HCT116 (cell line): ENCODE results near the gene EHD3. TPM values are rescaled to one million over a fixed set of nuclear protein-coding genes. Genes with fewer than 3 reads are reported as not detected.

Source experiments
- ATAC-seq: fragments of 200-7000 bp; cut with Tn5 transposase; 2 replicates; pipeline ENCODE4 v1.9.1; 2020; ENCODE audit warnings: mild to moderate bottlenecking, moderate library complexity
- Bru-seq: library from RNA; stranded (reverse); fragments of 400-500 nt; gene quantifications from one replicate; lab custom pipeline; 2021; lab: Mats Ljungman, UMichigan
- BruChase-seq, 2 experiments: library from RNA; stranded (reverse); fragments of 400-500 nt; gene quantifications; one replicate each; lab custom pipeline; 2021; lab: Mats Ljungman, UMichigan
- BruUV-seq: library from RNA; stranded (reverse); fragments of 400-500 nt; replicated peaks from 2 replicates; lab custom pipeline; 2021; lab: Mats Ljungman, UMichigan
- CTCF ChIA-PET: fragments of 300-600 bp; sonication (Branson Sonifier 250); formaldehyde crosslinking; loops from one replicate; lab custom pipeline; 2021; ENCODE audit warnings: antibody characterized with exemption; lab: Charles Lee
- POLR2A ChIA-PET: fragments of 300-600, 350-600 bp; sonication (Branson Sonifier 250); formaldehyde crosslinking; loops from one replicate; lab custom pipeline; 2021; ENCODE audit warnings: antibody characterized with exemption; lab: Charles Lee
- RAD21 ChIA-PET, 2 experiments: fragments of 300-600 bp; sonication (Branson Sonifier 250); formaldehyde crosslinking; loops; one replicate each; lab custom pipeline; 2023; ENCODE audit warnings: low total read pairs in 2 of 2; ENCODE audit not compliant: uncharacterized antibody in 2 of 2, unreplicated experiment in 2 of 2, low non-redundant PET in 1 of 2; lab: Charles Lee
- DNase-seq: peaks from one replicate; pipeline ENCODE4 v3.0.0-alpha.2; 2010; ENCODE audit warnings: low read depth, low spot score
- H2AFZ ChIP-seq: fragments of 200-600 bp; shearing (Covaris generic), sonication (generic); 2 replicates; pipeline ENCODE4 v1.6.1; 2017; ENCODE audit warnings: low read depth, mixed run types, mixed read lengths, antibody characterized with exemption, low read length; ENCODE audit not compliant: poor library complexity, severe bottlenecking
- H3K27ac ChIP-seq: 2 replicates; pipeline ENCODE4 v1.5.1; 2012; ENCODE audit warnings: low read depth, low read length
- H3K27me3 ChIP-seq: fragments of 200-600 bp; sonication (generic); 2 replicates; pipeline ENCODE4 v1.6.1; 2016; ENCODE audit warnings: mixed run types, low read length, mixed read lengths; ENCODE audit not compliant: insufficient read depth
- H3K36me3 ChIP-seq, 2 experiments: fragments of 200-500 bp in 1 of 2; fragments of 200-600 bp in 1 of 2; sonication (Bioruptor generic) in 1 of 2; sonication (generic) in 1 of 2; 2 replicates each; pipeline versions ENCODE4 v1.5.1 to v1.6.1; 2014 to 2016; ENCODE audit warnings: low read length in 2 of 2, inconsistent platforms in 1 of 2, mixed read lengths in 1 of 2, mixed run types in 1 of 2; ENCODE audit not compliant: insufficient read depth in 2 of 2, control insufficient read depth in 1 of 2
- H3K4me1 ChIP-seq, 2 experiments: fragments of 200-600 bp in 1 of 2; sonication (generic) in 1 of 2; 2 replicates each; pipeline versions ENCODE4 v1.5.1 to v1.6.1; 2012 to 2017; ENCODE audit warnings: low read length in 2 of 2, inconsistent platforms in 1 of 2, mild to moderate bottlenecking in 1 of 2, mixed read lengths in 1 of 2, mixed run types in 1 of 2, moderate library complexity in 1 of 2; ENCODE audit not compliant: insufficient read depth in 2 of 2, control insufficient read depth in 1 of 2
- H3K4me2 ChIP-seq: fragments of 200-600 bp; sonication (generic); 2 replicates; pipeline ENCODE4 v1.6.1; 2017; ENCODE audit warnings: mixed run types, low read length, mixed read lengths
- H3K4me3 ChIP-seq, 2 experiments: fragments of 200-600 bp in 1 of 2; sonication (generic) in 1 of 2; replicated peaks in 1 of 2; 2 replicates each; pipeline ENCODE4 v1.5.1; 2011 to 2016; ENCODE audit warnings: low read length in 2 of 2, control low read depth in 1 of 2, low read depth in 1 of 2, mild to moderate bottlenecking in 1 of 2, mixed read lengths in 1 of 2, mixed run types in 1 of 2
- H3K79me2 ChIP-seq: fragments of 200-600 bp; sonication (generic); 2 replicates; pipeline ENCODE4 v1.6.1; 2017; ENCODE audit warnings: mild to moderate bottlenecking, mixed run types, low read length, moderate library complexity, mixed read lengths; ENCODE audit not compliant: insufficient read depth
- H3K9ac ChIP-seq: fragments of 200-600 bp; sonication (generic); 2 replicates; pipeline ENCODE4 v1.6.1; 2016; ENCODE audit warnings: low read length, mixed read lengths
- H3K9me2 ChIP-seq: fragments of 200-600 bp; sonication (generic), shearing (Covaris generic); 2 replicates; pipeline ENCODE4 v1.6.1; 2017; ENCODE audit warnings: mixed run types, mild to moderate bottlenecking, moderate library complexity; ENCODE audit not compliant: insufficient read depth
- H3K9me3 ChIP-seq, 2 experiments: fragments of 200-500 bp in 1 of 2; fragments of 200-600 bp in 1 of 2; sonication (Bioruptor generic) in 1 of 2; sonication (generic) in 1 of 2; 2 replicates each; pipeline ENCODE4 v1.6.1; 2014 to 2017; ENCODE audit warnings: low read length in 2 of 2, mixed read lengths in 2 of 2, inconsistent platforms in 1 of 2, low read depth in 1 of 2, mild to moderate bottlenecking in 1 of 2, mixed run types in 1 of 2, moderate library complexity in 1 of 2; ENCODE audit not compliant: control insufficient read depth in 1 of 2, insufficient read depth in 1 of 2
- H4K20me1 ChIP-seq: fragments of 200-600 bp; sonication (generic), shearing (Covaris generic); 2 replicates; pipeline ENCODE4 v1.6.1; 2017; ENCODE audit warnings: mixed run types, mild to moderate bottlenecking, moderate library complexity; ENCODE audit not compliant: insufficient read depth
- CEBPB ChIP-seq: IDR thresholded peaks from 2 replicates; pipeline ENCODE4 v1.6.1; 2012; ENCODE audit warnings: low read depth
- EZH2 ChIP-seq: fragments of 200-600 bp; sonication (generic); IDR thresholded peaks from 2 replicates; pipeline ENCODE4 v1.6.1; 2017; ENCODE audit warnings: antibody characterized with exemption, mixed run types
- EZH2phosphoT487 ChIP-seq: fragments of 200-600 bp; IDR thresholded peaks from 2 replicates; pipeline ENCODE4 v1.6.1; 2018; ENCODE audit warnings: antibody characterized with exemption, borderline replicate concordance
- JUND ChIP-seq: IDR thresholded peaks from 2 replicates; pipeline ENCODE4 v1.6.1; 2012
- POLR2A ChIP-seq: IDR thresholded peaks from 2 replicates; pipeline ENCODE4 v1.7.0; 2011; ENCODE audit warnings: borderline replicate concordance; ENCODE audit not compliant: insufficient read depth, insufficient read length; ENCODE audit errors: extremely low read depth
- POLR2AphosphoS5 ChIP-seq: IDR thresholded peaks from 2 replicates; pipeline ENCODE4 v1.6.1; 2011; ENCODE audit warnings: mild to moderate bottlenecking, low read depth, low read length, moderate library complexity
- RAD21 ChIP-seq: IDR thresholded peaks from 2 replicates; pipeline ENCODE4 v1.6.1; 2012; ENCODE audit warnings: low read depth, mild to moderate bottlenecking
- SIN3A ChIP-seq: IDR thresholded peaks from 2 replicates; pipeline ENCODE4 v1.6.1; 2012; ENCODE audit warnings: low read depth
- SP1 ChIP-seq: IDR thresholded peaks from 2 replicates; pipeline ENCODE4 v1.6.1; 2012; ENCODE audit warnings: low read depth
- SRF ChIP-seq: IDR thresholded peaks from 2 replicates; pipeline ENCODE4 v1.6.1; 2012; ENCODE audit warnings: low read depth
- ZFX ChIP-seq: fragments of 450-650 bp; IDR thresholded peaks from 2 replicates; pipeline ENCODE4 v1.6.1; 2017
- ZNF274 ChIP-seq: fragments of 200-500 bp; sonication (Bioruptor generic); IDR thresholded peaks from 2 replicates; pipeline ENCODE4 v1.6.1; 2014; ENCODE audit warnings: mild to moderate bottlenecking, low read depth, low read length, inconsistent platforms
- intact Hi-C: fragments of 100-400 bp; cut with micrococcal nuclease; formaldehyde crosslinking; loops from 2 replicates; pipeline ENCODE4 v1.10.0; 2022
- long read RNA-seq: library from polyadenylated mRNA; unstranded; transcript quantifications from one replicate; pipeline ENCODE4 v2.0.0, GENCODE V29; 2021; ENCODE audit not compliant: unreplicated experiment
- polyA plus RNA-seq: library from polyadenylated mRNA; unstranded; fragments of >200 nt; gene quantifications from 2 replicates; pipeline ENCODE4 v1.2.1, GENCODE V29; 2012; ENCODE audit warnings: missing spikeins
- total RNA-seq: library from RNA; stranded (reverse); gene quantifications from one replicate; pipeline ENCODE4 v1.2.1, GENCODE V29; 2021; ENCODE audit not compliant: unreplicated experiment
- TF ChIP-seq, protein P1 (sequence below), 3 experiments: fragments of 200-600 bp in 1 of 3; sonication (generic) in 1 of 3; IDR thresholded peaks in 2 of 3; conservative IDR thresholded peaks in 1 of 3; 2 replicates each; pipeline ENCODE4 v1.5.1; 2012 to 2017; ENCODE audit warnings: low read depth in 2 of 3, low read length in 2 of 3, antibody characterized with exemption in 1 of 3, borderline replicate concordance in 1 of 3, control low read depth in 1 of 3, mild to moderate bottlenecking in 1 of 3, mixed read lengths in 1 of 3, mixed run types in 1 of 3, moderate library complexity in 1 of 3; ENCODE audit not compliant: insufficient read depth in 1 of 3
- TF ChIP-seq, protein P2 (sequence below): IDR thresholded peaks from 2 replicates; pipeline ENCODE4 v1.6.1; 2012
- TF ChIP-seq, protein P3 (sequence below): IDR thresholded peaks from 2 replicates; pipeline ENCODE4 v1.6.1; 2011; ENCODE audit warnings: mild to moderate bottlenecking, low read length, moderate library complexity; ENCODE audit not compliant: insufficient replicate concordance; ENCODE audit errors: extremely low read depth

The EHD3 gene
- total RNA-seq (not detected), Bru-seq, nascent RNA (percentile 5 among the genes with signal in this experiment), BruChase-seq, experiment 1, labeled RNA remaining after a 6-hour chase (percentile 7 among the genes with signal in this experiment), BruChase-seq, experiment 2, labeled RNA remaining after a 2-hour chase (percentile 7 among the genes with signal in this experiment)
- not detected in 2 replicates for polyA plus RNA-seq
- long read RNA-seq, result 0 reads

DNA sequence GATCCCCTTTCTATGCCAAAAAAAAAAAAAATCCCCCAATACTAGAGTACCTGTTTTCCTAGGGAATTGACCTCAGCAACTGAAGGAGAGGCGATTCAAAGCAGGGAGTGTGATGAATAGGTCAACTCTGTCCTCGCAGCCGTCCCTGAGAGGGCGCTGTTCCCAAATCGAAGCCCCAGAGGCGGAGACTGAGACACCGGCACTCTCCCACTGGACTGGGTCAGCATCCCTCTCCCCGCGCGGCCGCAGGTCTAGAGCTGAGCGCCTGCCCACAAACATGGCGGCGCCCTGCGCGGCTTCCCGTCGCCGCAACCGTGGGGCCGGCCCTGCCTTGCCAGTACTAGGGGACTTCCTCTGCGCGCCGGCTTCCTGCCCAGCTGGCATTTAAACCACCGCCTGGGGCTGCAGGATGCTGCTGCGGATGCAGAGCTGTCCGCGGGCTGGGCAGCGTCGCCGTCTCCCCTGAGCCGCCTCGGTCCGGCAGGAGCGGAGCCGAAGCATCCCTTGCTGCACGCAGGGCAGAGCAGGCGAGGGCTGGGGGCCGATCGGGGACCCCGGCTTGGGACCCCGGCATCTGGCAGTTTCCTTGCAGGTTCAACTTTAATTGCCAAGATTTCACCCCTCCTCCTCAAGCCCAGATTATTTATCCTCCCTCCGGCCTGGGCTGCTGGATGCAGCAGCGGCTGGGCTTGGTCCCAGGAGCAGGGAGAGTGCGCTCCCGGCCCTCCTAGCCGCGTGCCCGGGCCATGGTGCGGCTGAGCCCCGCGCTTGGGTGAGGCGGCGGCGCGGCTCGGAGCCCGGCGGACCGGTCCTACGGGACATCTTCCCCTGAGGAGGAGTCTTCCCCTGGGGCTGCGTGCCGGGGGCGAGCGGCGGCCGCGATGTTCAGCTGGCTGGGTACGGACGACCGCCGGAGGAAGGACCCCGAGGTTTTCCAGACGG is at the start of gene EHD3:
Gene EHD3 (plus strand): TSS at position 412 of the 942 bp plus-strand sequence. CDS start 470 bp downstream, at position 882.
- Histone ChIP-seq H3K36me3 (no peaks in the 10 kb centered on the region), H3K4me1 (no peaks in the 10 kb centered on the region), H3K9me2 (no peaks in the 10 kb centered on the region), H3K4me2 (no peak within 1 kb of the TSS), H3K9me3 (no peaks in the 10 kb centered on the region), H3K79me2 (no peaks in the 10 kb centered on the region), H4K20me1 (no peaks in the 10 kb centered on the region), H3K9ac (no peak within 1 kb of the TSS), H3K27ac (no peak within 1 kb of the TSS), H3K4me3 (no peak within 1 kb of the TSS), H3K27me3 (peaks cover 17% of the 10 kb centered on the region), H2AFZ (no peak within 1 kb of the TSS)
- intact Hi-C loops, result no loop called here
- DNase-seq (no peak), ATAC-seq (peak; percentile 52; the same call in 1 of the 2 replicates)
- ChIA-PET CTCF (no interaction called here), POLR2A (no interaction called here), RAD21 (no interaction called here)
- TF ChIP-seq, protein P1, sequence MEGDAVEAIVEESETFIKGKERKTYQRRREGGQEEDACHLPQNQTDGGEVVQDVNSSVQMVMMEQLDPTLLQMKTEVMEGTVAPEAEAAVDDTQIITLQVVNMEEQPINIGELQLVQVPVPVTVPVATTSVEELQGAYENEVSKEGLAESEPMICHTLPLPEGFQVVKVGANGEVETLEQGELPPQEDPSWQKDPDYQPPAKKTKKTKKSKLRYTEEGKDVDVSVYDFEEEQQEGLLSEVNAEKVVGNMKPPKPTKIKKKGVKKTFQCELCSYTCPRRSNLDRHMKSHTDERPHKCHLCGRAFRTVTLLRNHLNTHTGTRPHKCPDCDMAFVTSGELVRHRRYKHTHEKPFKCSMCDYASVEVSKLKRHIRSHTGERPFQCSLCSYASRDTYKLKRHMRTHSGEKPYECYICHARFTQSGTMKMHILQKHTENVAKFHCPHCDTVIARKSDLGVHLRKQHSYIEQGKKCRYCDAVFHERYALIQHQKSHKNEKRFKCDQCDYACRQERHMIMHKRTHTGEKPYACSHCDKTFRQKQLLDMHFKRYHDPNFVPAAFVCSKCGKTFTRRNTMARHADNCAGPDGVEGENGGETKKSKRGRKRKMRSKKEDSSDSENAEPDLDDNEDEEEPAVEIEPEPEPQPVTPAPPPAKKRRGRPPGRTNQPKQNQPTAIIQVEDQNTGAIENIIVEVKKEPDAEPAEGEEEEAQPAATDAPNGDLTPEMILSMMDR (IDR thresholded peaks at IDR 0.05 in 2 of 3, conservative IDR thresholded peaks at IDR 0.05 in 1 of 3; ENCODE audit: borderline replicate concordance in 1 of 3, insufficient read depth in 1 of 3, low read depth in 2 of 3, low read length in 2 of 3), result peak in 2 of 3 experiments; percentile 26 to 37; a peak in 2 of 6 replicates
- TF ChIP-seq RAD21 (peak; percentile 14; the same call in 1 of the 2 replicates), ZNF274 (no peak)
- no TSS peak for BruUV-seq

DNA sequence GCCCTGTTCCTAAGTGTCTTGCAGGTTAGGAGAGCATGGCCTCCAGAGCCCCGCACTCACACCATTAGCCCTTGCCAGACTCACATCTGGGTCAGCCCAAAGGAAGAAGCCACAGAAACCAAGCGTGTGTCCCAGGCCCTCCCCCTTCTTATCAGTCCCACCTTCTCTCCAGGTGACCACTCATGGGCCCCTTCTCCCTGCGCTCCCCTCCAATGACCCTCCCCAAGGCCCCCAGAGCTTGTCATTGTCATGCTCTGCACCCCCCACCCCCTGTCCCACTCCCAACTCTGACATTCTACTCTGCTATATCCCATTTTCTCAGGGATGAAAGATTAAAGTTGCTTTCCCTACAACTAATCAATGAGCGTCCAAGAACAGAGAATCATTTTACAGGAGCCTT is 46.8 kb upstream of the EHD3 start:
- Histone ChIP-seq H2AFZ (no peak overlapping the region), H3K4me3 (no peak overlapping the region), H3K4me1 (no peaks in the 10 kb centered on the region), H3K9me3 (no peaks in the 10 kb centered on the region), H3K27ac (no peak overlapping the region), H3K9me2 (no peaks in the 10 kb centered on the region), H3K79me2 (no peaks in the 10 kb centered on the region), H3K4me2 (no peak overlapping the region), H3K9ac (no peak overlapping the region), H3K27me3 (peaks cover 40% of the 10 kb centered on the region), H3K36me3 (no peaks in the 10 kb centered on the region), H4K20me1 (no peaks in the 10 kb centered on the region)
- CTCF ChIA-PET, result no interaction called here
- no TSS peak for BruUV-seq
- ATAC-seq, result no peak
- intact Hi-C loops, result no loop called here
- POLR2A ChIA-PET, result no interaction called here
- RAD21 ChIA-PET, result no interaction called here
- no peak for DNase-seq
- TF ChIP-seq CEBPB, result no peak
- TF ChIP-seq, protein P2, sequence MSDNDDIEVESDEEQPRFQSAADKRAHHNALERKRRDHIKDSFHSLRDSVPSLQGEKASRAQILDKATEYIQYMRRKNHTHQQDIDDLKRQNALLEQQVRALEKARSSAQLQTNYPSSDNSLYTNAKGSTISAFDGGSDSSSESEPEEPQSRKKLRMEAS, result no peak
- no peak for TF ChIP-seq ZFX
- TF ChIP-seq SIN3A, result no peak
- TF ChIP-seq SP1, result no peak
- no peak for TF ChIP-seq POLR2A
- no peak for TF ChIP-seq EZH2phosphoT487
- no peak for TF ChIP-seq JUND
- TF ChIP-seq EZH2, result no peak
- no peak for TF ChIP-seq SRF
- TF ChIP-seq, protein P3, sequence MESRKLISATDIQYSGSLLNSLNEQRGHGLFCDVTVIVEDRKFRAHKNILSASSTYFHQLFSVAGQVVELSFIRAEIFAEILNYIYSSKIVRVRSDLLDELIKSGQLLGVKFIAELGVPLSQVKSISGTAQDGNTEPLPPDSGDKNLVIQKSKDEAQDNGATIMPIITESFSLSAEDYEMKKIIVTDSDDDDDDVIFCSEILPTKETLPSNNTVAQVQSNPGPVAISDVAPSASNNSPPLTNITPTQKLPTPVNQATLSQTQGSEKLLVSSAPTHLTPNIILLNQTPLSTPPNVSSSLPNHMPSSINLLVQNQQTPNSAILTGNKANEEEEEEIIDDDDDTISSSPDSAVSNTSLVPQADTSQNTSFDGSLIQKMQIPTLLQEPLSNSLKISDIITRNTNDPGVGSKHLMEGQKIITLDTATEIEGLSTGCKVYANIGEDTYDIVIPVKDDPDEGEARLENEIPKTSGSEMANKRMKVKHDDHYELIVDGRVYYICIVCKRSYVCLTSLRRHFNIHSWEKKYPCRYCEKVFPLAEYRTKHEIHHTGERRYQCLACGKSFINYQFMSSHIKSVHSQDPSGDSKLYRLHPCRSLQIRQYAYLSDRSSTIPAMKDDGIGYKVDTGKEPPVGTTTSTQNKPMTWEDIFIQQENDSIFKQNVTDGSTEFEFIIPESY, result no peak
- no peak for TF ChIP-seq POLR2AphosphoS5
